Heart right ventricle (tissue), 16 donors: Measurements from ENCODE around the gene HIRIP3. TPM values are rescaled to one million over a fixed set of nuclear protein-coding genes. Genes with fewer than 3 reads are reported as not detected.

ENCODE experiments used
- ATAC-seq, 8 donors: fragments of 200-7000 bp; cut with Tn5 transposase; one replicate each; pipeline ENCODE4 v1.9.1; 2020; ENCODE audit warnings: mild to moderate bottlenecking in 8 of 8, moderate library complexity in 8 of 8, moderate number of reproducible peaks in 1 of 8
- DNase-seq, 2 donors: peaks; one replicate each; pipeline ENCODE4 v3.0.0-alpha.2; 2020
- H3K27ac ChIP-seq, 10 donors: fragments of 200-600 bp; sonication (generic) in 2 of 10; one replicate each; pipeline versions ENCODE4 v1.5.0 to v1.8.0; 2020 to 2022; ENCODE audit warnings: mild to moderate bottlenecking in 3 of 10
- H3K27me3 ChIP-seq, 7 donors: fragments of 200-600 bp; one replicate each; pipeline ENCODE4 v1.8.0; 2021 to 2022; ENCODE audit warnings: mild to moderate bottlenecking in 2 of 7
- H3K36me3 ChIP-seq, 9 donors: fragments of 200-600 bp; sonication (generic) in 1 of 9; one replicate each; pipeline versions ENCODE4 v1.5.0 to v1.8.0; 2020 to 2022; ENCODE audit warnings: mild to moderate bottlenecking in 2 of 9
- H3K4me1 ChIP-seq, 9 donors: fragments of 200-600 bp; sonication (generic) in 1 of 9; one replicate each; pipeline versions ENCODE4 v1.5.0 to v1.8.0; 2020 to 2022; ENCODE audit warnings: mild to moderate bottlenecking in 4 of 9
- H3K4me3 ChIP-seq, 10 donors: fragments of 200-600 bp; sonication (generic) in 2 of 10; one replicate each; pipeline versions ENCODE4 v1.5.0 to v1.8.0; 2020 to 2022; ENCODE audit warnings: mild to moderate bottlenecking in 7 of 10, moderate library complexity in 2 of 10
- H3K9me3 ChIP-seq, 11 donors: fragments of 200-600 bp in 10 of 11; sonication (generic) in 2 of 11; one replicate each; pipeline versions ENCODE4 v1.5.0 to v1.8.0; 2013 to 2022; ENCODE audit warnings: mild to moderate bottlenecking in 2 of 11, control low read depth in 1 of 11, moderate library complexity in 1 of 11
- WGBS, 2 donors: extraction: QIAGEN DNeasy Blood & Tissue Kit; methylation state at CpG; one replicate each; pipeline ENCODE4 v1.1.7; 2013; ENCODE audit warnings: inconsistent platforms in 1 of 2; 5-methylcytosine and 5-hydroxymethylcytosine counted together
- intact Hi-C, 10 donors: fragments of 100-400 bp; cut with DNase I; formaldehyde crosslinking; loops; one replicate each; pipeline versions ENCODE4 v1.11.1 to v1.14.2; 2022
- polyA plus RNA-seq, 2 donors: library from polyadenylated mRNA; stranded (reverse); fragments of 200-250 nt; gene quantifications; one replicate each; pipeline ENCODE4 v1.2.3, GENCODE V29; 2013
- total RNA-seq, 10 donors: library from RNA; stranded (reverse); fragmentation: NEBNext Ultra II Directional in 3 of 10; extraction: Animal tissue kit (Norgen Biotek cat#: 25700) in 3 of 10; gene quantifications; one replicate each; pipeline versions ENCODE4 v1.2.1 to v1.2.4, GENCODE V29; 2021 to 2023
- TF ChIP-seq, protein P1 (sequence below), 9 donors: fragments of 200-600 bp; sonication (generic) in 2 of 9; IDR thresholded peaks; one replicate each; pipeline versions ENCODE4 v1.5.0 to v1.8.0; 2021 to 2022; ENCODE audit warnings: antibody characterized with exemption in 9 of 9, mild to moderate bottlenecking in 5 of 9, moderate library complexity in 1 of 9
- donor health status: Arrhythmogenic right ventricular cardiomyopathy.
- donor health status: ischemic (EF 13 %, LVEDD 7.1; RV severe dilation, severe dysfunction).
- donor health status: healthy with polysubstance abuse.
- donor health status: DM: no; HTN: yes; CAD: no.
- donor health status: DM: no; HTN: no; CAD: no.
- donor health status: ischemic (EF 25% LVEDD 6.9; RV normal size, moderate dysfunction).
- donor health status: ischemic (EF 25% LVEDD 5.7; RV mildly dilated, moderate dysfunction).
- donor health status: healthy.
- donor health status: DM: yes; HTN: yes; CAD: no.
- donor health status: Ischemic cardiomyopathy.
- donor health status: ischemic (EF 35%, LVEDD 5.7; RV mildly dilated, moderate dysfunction).
- donor health status: nonischemic (EF 11% LVEDD 7.7; RV severe dilation, severe dysfunction).
- donor health status: DM: yes; HTN: yes; CAD: no.
- donor health status: PGD.
- donor health status: ischemic (EF 29% LVEDD 5.4; RV normal size, mild dysfunction).
- donor health status: nonischemic (EF 23%, LVEDD 6.1; RV moderate dilation, normal function).

Gene HIRIP3
- total and polyA plus RNA-seq, 12 donors = 14.4 to 23.2 (median 17.7) TPM

DNA sequence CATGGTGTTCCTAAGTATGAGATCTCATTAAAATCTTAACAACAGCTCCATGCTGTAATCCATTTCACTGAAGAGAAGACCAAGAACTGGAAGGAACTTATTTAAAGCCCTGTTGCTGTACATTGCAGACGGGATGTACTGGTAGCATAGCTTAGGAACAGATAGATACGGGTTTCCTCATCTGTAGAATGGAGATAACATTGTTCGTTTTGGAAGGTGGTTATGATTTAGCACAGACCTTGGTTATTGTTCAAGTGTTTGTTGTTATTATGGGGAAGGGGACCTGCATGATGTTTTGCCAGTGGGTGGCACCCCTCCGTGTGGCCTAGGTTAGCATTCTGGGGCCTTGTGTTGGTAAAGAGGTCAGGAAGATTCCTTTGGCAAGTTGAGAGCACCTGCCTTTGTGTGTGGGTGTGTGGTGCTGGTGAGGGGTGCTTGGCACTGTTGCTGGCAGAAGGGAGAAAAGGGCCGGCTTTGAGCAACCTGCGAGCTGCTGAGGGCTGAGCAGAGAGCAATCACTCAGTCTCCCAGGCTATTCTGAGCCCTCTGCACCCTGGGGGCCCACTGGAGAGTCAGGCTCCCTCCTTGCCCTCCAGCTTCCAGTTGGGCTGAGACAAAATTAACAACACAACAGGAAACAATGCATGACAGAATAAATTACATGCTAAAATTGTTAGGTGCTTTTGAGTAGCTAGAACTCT is 19.5 kb downstream of the HIRIP3 start:
- Histone ChIP-seq H3K4me1 (peaks cover 5 to 70% (median 56%) of the 10 kb centered on the region in 9 donors), H3K36me3 (peaks cover 0 to 56% (median 32%) of the 10 kb centered on the region in 9 donors), H3K27me3 (no peaks in the 10 kb centered on the region), H3K27ac (peak overlapping the region; percentile 55 to 100 (median 94)), H3K4me3 (peak overlapping the region; percentile 69 to 99 (median 81)), H3K9me3 (no peaks in the 10 kb centered on the region)
- ATAC-seq = no peak
- DNase-seq = no peak
- 3 to 6% methylated on average over 6 of the region's 6 CpGs for WGBS, 2 donors
- intact Hi-C loops = loop anchor here in 6 of 10 donors (2.0 to 10.0 kb wide), 4 partner anchors 19 to 171 kb away; partner anchors contain the start of genes HIRIP3 (in 4 of the 6), KCTD13 (in 1 of the 6), MAZ (in 1 of the 6) and PAGR1 (in 1 of the 6)
- TF ChIP-seq, protein P1, sequence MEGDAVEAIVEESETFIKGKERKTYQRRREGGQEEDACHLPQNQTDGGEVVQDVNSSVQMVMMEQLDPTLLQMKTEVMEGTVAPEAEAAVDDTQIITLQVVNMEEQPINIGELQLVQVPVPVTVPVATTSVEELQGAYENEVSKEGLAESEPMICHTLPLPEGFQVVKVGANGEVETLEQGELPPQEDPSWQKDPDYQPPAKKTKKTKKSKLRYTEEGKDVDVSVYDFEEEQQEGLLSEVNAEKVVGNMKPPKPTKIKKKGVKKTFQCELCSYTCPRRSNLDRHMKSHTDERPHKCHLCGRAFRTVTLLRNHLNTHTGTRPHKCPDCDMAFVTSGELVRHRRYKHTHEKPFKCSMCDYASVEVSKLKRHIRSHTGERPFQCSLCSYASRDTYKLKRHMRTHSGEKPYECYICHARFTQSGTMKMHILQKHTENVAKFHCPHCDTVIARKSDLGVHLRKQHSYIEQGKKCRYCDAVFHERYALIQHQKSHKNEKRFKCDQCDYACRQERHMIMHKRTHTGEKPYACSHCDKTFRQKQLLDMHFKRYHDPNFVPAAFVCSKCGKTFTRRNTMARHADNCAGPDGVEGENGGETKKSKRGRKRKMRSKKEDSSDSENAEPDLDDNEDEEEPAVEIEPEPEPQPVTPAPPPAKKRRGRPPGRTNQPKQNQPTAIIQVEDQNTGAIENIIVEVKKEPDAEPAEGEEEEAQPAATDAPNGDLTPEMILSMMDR (IDR thresholded peaks at IDR 0.05) = no peak

DNA sequence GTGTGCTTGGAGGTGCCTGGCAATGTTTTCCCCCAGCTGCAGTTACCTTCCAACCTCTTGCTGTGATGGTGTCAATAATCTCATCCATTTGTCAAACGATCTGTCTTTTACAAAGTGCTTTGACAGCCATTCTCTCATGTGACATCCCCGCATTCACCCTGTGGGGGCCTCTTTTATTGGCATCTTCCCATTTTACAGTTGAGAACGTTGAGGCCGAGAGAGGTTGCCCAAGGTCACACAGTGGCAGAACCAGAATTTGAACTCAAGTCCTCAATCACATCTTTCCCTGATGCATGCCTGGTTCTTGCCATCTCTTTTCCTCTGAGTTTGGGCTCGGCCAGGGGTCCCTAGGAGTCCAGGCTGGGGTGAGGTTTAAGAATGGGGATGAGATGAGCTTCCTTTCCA is 20.3 kb downstream of the HIRIP3 start:
- no peak for DNase-seq
- H3K27me3 ChIP-seq = no peaks in the 10 kb centered on the region
- peak overlapping the region; percentile 69 to 99 (median 81) for H3K4me3 ChIP-seq
- ATAC-seq = no peak
- WGBS, 2 donors = 49 to 55% methylated on average over 5 of the region's 5 CpGs
- peaks cover 3 to 62% (median 53%) of the 10 kb centered on the region in 9 donors for H3K4me1 ChIP-seq
- peak overlapping the region; percentile 55 to 100 (median 94) for H3K27ac ChIP-seq
- TF ChIP-seq, protein P1 (IDR thresholded peaks at IDR 0.05) = no peak
- H3K9me3 ChIP-seq = no peaks in the 10 kb centered on the region
- H3K36me3 ChIP-seq = peaks cover 0 to 54% (median 30%) of the 10 kb centered on the region in 9 donors
- intact Hi-C loops = loop anchor here in 4 of 10 donors (2.0 to 10.0 kb wide), 4 partner anchors 20 to 170 kb away; partner anchors contain the start of genes HIRIP3 (in 2 of the 4), KCTD13 (in 1 of the 4), MAZ (in 1 of the 4) and PAGR1 (in 1 of the 4)

DNA sequence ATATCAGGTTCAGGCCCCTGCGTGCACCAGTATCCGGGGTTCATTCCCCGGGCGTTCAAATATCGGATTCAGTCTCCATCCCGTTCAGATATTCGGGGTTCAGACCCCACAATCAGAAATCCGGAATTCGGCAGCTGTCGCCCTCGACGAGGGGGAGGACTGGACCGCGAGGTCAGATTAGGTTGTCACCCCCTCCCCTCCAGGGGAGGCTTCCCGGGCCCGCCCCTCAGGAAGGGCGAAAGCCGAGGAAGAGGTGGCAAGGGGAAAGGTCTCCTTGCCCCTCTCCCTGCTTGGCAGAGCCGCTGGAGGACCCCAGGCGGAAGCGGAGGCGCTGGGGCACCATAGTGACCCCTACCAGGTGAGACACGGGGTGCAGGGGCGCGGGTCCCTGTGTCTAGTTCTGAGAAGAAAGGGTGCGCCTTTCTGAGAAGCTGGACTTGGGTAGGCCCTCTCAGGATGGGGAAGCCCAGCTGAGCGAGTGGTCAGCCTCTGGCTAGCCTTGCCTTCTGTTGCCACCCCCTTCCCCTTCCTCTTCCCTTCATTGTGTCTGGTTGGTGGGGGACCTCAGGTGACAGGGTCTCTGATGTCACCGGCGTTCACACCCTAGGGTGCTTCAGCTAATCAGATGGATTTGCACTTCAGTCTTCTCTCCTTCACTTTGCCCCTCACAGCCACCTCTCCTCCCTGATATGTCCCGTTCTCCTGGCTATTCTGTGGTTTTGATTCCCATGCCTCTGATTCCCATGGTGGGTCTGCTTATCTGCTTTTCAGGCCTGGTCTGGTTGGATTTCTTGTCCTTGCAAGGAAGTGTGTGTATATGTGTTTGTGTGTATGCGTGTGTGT is 20.9 kb downstream of the HIRIP3 start:
- TF ChIP-seq, protein P1 (IDR thresholded peaks at IDR 0.05) = no peak
- intact Hi-C loops = loop anchor here in 6 of 10 donors (2.0 to 10.0 kb wide), 6 partner anchors 20 to 170 kb away; partner anchors contain the start of genes HIRIP3 (in 2 of the 6), KCTD13 (in 2 of the 6), ALDOA (in 1 of the 6) and MAZ (in 1 of the 6)
- Histone ChIP-seq H3K9me3 (no peaks in the 10 kb centered on the region), H3K4me3 (peak overlapping the region; percentile 69 to 99 (median 81)), H3K27ac (peak overlapping the region; percentile 85 to 100 (median 94)), H3K27me3 (no peaks in the 10 kb centered on the region), H3K4me1 (peaks cover 3 to 56% (median 47%) of the 10 kb centered on the region in 9 donors), H3K36me3 (peaks cover 0 to 54% (median 28%) of the 10 kb centered on the region in 9 donors)
- 2 to 3% methylated on average over 31 of the region's 31 CpGs for WGBS, 2 donors
- peak; percentile 34 to 71 for DNase-seq
- ATAC-seq = peak; percentile 8 to 74 (median 41)
